ENCODE results near the gene LHFPL4. TPM values are rescaled to one million over a fixed set of nuclear protein-coding genes. Genes with fewer than 3 reads are reported as not detected.

The LHFPL4 gene
- total RNA-seq, 1 experiment from 2014 or later: not detected

GRCh38 chr3:9536212-9536611 lies 17.4 kb downstream of the LHFPL4 start:
- Histone ChIP-seq H3K36me3 (ENCODE audit: low read depth, low read length) (no peaks in the 10 kb centered on the region), H3K79me2 (ENCODE audit: low read length) (no peaks in the 10 kb centered on the region), H3K27me3 (ENCODE audit: low read length) (peaks cover 57% of the 10 kb centered on the region), H3K27ac (ENCODE audit: low read length) (no peak overlapping the region), H3K4me3 (ENCODE audit: low read length) (no peak overlapping the region), H3K9ac (ENCODE audit: low read length) (no peak overlapping the region), H3K4me2 (ENCODE audit: low read length) (no peak overlapping the region), H2AFZ (ENCODE audit: low read length) (no peak overlapping the region), H3K9me3 (ENCODE audit: low read length) (no peaks in the 10 kb centered on the region), H3F3A (ENCODE audit: low read length, unreplicated experiment) (no peaks in the 10 kb centered on the region), H3K4me1 (ENCODE audit: insufficient read depth, low read length) (no peaks in the 10 kb centered on the region), H3K9me2 (replicated peaks; ENCODE audit: low read length) (no peaks in the 10 kb centered on the region), H4K20me1 (ENCODE audit: low read length) (no peaks in the 10 kb centered on the region)
- DNase-seq: no peak
- intact Hi-C loops (cut with micrococcal nuclease): no loop called here
- ATAC-seq: no peak
- ChIA-PET POLR2A (ENCODE audit: unreplicated experiment) (interaction anchor here (0.5 kb wide), 1 partner anchor 120 kb away, joined by 3 read pairs; no protein-coding TSS in a partner anchor), CTCF (no interaction called here)
- TF ChIP-seq EZH2 (IDR thresholded peaks at IDR 0.05; ENCODE audit: low read length, unreplicated experiment) (no peak), EZH2phosphoT487 (IDR thresholded peaks at IDR 0.05; ENCODE audit: borderline replicate concordance, low read length) (no peak)
- TF ChIP-seq, protein P1, sequence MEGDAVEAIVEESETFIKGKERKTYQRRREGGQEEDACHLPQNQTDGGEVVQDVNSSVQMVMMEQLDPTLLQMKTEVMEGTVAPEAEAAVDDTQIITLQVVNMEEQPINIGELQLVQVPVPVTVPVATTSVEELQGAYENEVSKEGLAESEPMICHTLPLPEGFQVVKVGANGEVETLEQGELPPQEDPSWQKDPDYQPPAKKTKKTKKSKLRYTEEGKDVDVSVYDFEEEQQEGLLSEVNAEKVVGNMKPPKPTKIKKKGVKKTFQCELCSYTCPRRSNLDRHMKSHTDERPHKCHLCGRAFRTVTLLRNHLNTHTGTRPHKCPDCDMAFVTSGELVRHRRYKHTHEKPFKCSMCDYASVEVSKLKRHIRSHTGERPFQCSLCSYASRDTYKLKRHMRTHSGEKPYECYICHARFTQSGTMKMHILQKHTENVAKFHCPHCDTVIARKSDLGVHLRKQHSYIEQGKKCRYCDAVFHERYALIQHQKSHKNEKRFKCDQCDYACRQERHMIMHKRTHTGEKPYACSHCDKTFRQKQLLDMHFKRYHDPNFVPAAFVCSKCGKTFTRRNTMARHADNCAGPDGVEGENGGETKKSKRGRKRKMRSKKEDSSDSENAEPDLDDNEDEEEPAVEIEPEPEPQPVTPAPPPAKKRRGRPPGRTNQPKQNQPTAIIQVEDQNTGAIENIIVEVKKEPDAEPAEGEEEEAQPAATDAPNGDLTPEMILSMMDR (conservative IDR thresholded peaks at IDR 0.05; ENCODE audit: low read depth, low read length): no peak
- no TSS peak for BruUV-seq (replicated peaks)

- Histone ChIP-seq H2AFZ (ENCODE audit: low read length) (no peak overlapping the region), H3K36me3 (ENCODE audit: low read depth, low read length) (no peaks in the 10 kb centered on the region), H3K9me2 (replicated peaks; ENCODE audit: low read length) (no peaks in the 10 kb centered on the region), H3K27ac (ENCODE audit: low read length) (no peak overlapping the region), H3K79me2 (ENCODE audit: low read length) (no peaks in the 10 kb centered on the region), H3F3A (ENCODE audit: low read length, unreplicated experiment) (no peaks in the 10 kb centered on the region), H3K4me2 (ENCODE audit: low read length) (no peak overlapping the region), H3K4me3 (ENCODE audit: low read length) (no peak overlapping the region), H4K20me1 (ENCODE audit: low read length) (no peaks in the 10 kb centered on the region), H3K9ac (ENCODE audit: low read length) (no peak overlapping the region), H3K4me1 (ENCODE audit: insufficient read depth, low read length) (no peaks in the 10 kb centered on the region), H3K27me3 (ENCODE audit: low read length) (peaks cover 60% of the 10 kb centered on the region), H3K9me3 (ENCODE audit: low read length) (no peaks in the 10 kb centered on the region)
- CTCF ChIA-PET: no interaction called here
- ATAC-seq (no peak), DNase-seq (no peak)
- TF ChIP-seq EZH2phosphoT487 (IDR thresholded peaks at IDR 0.05; ENCODE audit: borderline replicate concordance, low read length) (no peak), EZH2 (IDR thresholded peaks at IDR 0.05; ENCODE audit: low read length, unreplicated experiment) (no peak)
- TF ChIP-seq, protein P1 (conservative IDR thresholded peaks at IDR 0.05; ENCODE audit: low read depth, low read length): no peak
- intact Hi-C loops (cut with micrococcal nuclease): no loop called here
- POLR2A ChIA-PET (ENCODE audit: unreplicated experiment): no interaction called here
- BruUV-seq (replicated peaks): no TSS peak
Measured at GRCh38 chr3:9534429-9534828, 19.2 kb downstream of the LHFPL4 start.

DNA sequence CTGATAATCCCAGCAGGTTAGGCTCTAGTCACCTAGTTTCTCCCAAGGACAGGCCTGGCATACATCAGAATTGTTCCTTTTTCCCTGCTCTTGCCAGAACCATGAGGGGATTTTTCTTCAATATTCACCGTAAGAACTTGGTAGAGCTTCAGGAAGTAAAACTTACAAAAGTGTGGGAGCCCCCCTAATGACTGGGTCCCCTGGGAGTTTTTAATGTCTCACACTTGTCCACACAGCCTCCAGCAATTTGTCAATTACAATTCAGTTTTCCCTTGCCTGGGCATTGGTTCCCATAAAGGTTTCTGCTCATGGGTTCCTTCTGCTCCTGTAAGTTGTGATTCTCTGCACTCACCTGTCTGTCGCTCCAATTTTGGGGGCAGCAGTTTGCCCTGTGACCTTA lies 28.5 kb downstream of the LHFPL4 start:
- ChIA-PET POLR2A (ENCODE audit: unreplicated experiment) (no interaction called here), CTCF (no interaction called here)
- Histone ChIP-seq H3K9me2 (replicated peaks; ENCODE audit: low read length) (no peaks in the 10 kb centered on the region), H3K79me2 (ENCODE audit: low read length) (no peaks in the 10 kb centered on the region), H3K36me3 (ENCODE audit: low read depth, low read length) (no peaks in the 10 kb centered on the region), H3K4me3 (ENCODE audit: low read length) (no peak overlapping the region), H3K9ac (ENCODE audit: low read length) (no peak overlapping the region), H3K9me3 (ENCODE audit: low read length) (no peaks in the 10 kb centered on the region), H3K27ac (ENCODE audit: low read length) (no peak overlapping the region), H4K20me1 (ENCODE audit: low read length) (no peaks in the 10 kb centered on the region), H3K27me3 (ENCODE audit: low read length) (peaks cover 56% of the 10 kb centered on the region), H3K4me1 (ENCODE audit: insufficient read depth, low read length) (no peaks in the 10 kb centered on the region), H3F3A (ENCODE audit: low read length, unreplicated experiment) (no peaks in the 10 kb centered on the region), H2AFZ (ENCODE audit: low read length) (no peak overlapping the region), H3K4me2 (ENCODE audit: low read length) (no peak overlapping the region)
- DNase-seq (no peak), ATAC-seq (no peak)
- intact Hi-C loops (cut with micrococcal nuclease): loop anchor here (5.0 kb wide), 1 partner anchor 107 kb away; no protein-coding TSS in a partner anchor
- no peak for TF ChIP-seq EZH2 (IDR thresholded peaks at IDR 0.05; ENCODE audit: low read length, unreplicated experiment)
- TF ChIP-seq, protein P1 (conservative IDR thresholded peaks at IDR 0.05; ENCODE audit: low read depth, low read length): no peak
- TF ChIP-seq EZH2phosphoT487 (IDR thresholded peaks at IDR 0.05; ENCODE audit: borderline replicate concordance, low read length): no peak
- BruUV-seq (replicated peaks): no TSS peak

All from PC-3 (cell line).